Sciatic nerve (tissue), 2 donors: ENCODE data around the gene ENTREP3. TPM values are rescaled to one million over a fixed set of nuclear protein-coding genes. Genes with fewer than 3 reads are reported as not detected.
A peak's percentile ranks its signal among the peaks of the same experiment; 100 is the strongest.

Experiments
- ATAC-seq: fragments of 200-7000 bp; cut with Tn5 transposase; one replicate; pipeline ENCODE4 v1.9.1; 2020; ENCODE audit warnings: mild to moderate bottlenecking, moderate library complexity
- DNase-seq: peaks from one replicate; pipeline ENCODE4 v3.0.0-alpha.2; 2020; ENCODE audit warnings: low spot score
- intact Hi-C: fragments of 100-400 bp; cut with DNase I; formaldehyde crosslinking; loops from one replicate; pipeline ENCODE4 v1.14.2; 2022
- total RNA-seq: library from RNA; stranded (reverse); fragmentation: NEBNext Ultra II Directional; extraction: Animal tissue kit (Norgen Biotek cat#: 25700); gene quantifications from one replicate; pipeline ENCODE4 v1.2.1, GENCODE V29; 2021
- donor health status: DM: no; HTN: no; CAD: no.
- donor health status: DM: no; HTN: no; CAD: no.

ENTREP3 gene
- total RNA-seq, 1 donor from 2014 or later, result 28.4 TPM

DNA sequence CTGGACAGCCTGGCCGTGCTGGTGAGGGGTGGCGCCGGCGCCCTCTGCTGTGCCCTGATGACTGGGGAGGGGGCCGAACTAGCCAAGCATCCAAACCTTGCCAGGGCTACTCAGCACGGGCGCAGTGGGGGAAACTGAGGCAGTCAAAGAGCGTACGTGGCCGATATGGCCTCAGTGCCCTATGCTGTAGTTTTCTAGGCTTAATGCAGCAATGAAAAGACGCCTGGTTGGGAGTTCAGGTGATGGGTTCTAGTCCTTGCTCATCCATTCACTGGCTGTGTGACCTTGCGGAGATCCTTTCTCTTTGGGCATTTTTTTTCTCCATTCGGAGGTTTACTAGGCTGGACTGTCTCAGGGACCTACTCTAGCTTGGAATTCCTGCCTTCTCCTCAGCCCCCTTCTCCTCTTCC lies 46.0 kb downstream of the ENTREP3 start:
- intact Hi-C loops, result no loop called here
- no peak for ATAC-seq
- no peak for DNase-seq

DNA sequence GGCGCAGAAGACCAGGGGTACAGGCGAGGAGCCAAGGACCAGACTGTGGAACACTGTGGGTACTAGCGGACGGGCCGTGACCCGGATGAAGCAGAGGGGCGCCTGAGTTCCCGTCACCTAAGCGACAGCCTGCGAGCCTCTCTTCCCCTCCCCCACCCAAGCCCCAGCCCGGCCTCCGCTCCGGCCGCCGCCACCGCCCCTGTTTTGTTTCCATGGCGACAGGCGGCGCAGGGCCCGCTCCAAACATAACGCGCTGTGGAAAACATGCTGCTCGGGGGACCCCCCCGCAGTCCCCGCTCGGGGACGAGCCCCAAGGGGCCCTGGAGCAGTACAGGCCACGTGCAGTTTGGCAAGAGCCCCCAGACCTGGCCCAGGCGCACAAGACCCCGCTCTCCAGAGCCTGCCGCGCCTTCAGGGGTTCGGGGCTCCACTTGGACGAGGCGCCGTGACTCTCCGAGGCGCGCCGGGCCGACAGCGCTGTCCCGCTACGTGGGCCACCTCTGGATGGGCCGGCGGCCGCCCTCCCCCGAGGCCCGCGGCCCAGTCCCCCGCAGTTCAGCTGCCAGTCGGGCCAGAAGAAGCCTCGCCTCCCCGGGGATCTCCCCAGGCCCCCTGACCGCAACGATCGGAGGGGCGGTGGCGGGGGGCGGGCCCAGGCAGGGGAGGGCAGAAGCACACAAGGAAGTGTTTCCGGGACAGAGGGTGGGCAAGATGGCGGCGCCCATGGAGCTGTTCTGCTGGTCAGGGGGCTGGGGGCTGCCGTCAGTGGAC lies 46.6 kb downstream of the ENTREP3 start, which contains the start of gene MTX1:
TSS of gene MTX1 (plus strand) at position 155 of the 771 bp plus-strand sequence. CDS start at position 265, 110 bp downstream.
- ATAC-seq (peak; percentile 91), DNase-seq (peak; percentile 95)
- intact Hi-C loops, result no loop called here

DNA sequence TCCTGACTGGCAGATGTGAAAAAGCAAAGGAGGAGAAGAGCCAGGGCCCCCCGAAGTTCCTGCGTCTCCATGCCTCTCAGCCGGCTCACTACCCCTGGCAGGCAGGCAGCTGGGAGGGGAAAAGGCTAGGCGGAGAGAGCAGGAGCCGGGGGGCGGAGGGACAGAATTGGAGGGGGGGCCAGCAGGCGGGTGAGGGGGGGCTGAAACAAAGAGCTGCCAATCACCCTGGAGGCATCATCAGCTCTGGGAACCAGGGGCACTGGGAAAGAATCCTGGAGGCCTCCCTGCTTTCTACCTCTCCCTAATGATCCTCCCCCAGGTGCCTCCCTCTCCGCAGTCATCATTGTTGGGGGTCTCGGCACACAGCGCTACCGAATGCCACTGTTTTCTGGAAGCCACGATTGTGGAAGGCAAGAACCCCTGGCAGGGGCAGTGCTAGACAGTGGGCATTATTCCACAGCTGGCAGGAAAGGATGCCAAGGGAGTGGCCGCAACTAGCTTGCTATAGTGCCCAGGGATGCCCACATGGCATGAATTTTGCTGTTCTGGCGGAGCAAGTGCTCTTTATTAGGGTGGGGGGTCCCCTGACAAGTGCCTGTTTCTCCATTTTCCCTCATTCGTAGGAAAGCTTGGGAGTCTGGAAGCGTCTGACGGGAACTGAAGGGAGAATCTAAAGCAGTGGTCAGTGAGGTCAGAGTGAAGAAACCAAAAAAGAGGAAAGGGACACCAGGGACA lies 47.3 kb downstream of the ENTREP3 start, which contains the start of gene THBS3:
TSS of gene THBS3 (minus strand) at position 92 of the 735 bp plus-strand sequence. CDS start at position 71, 21 bp downstream.
- peak; percentile 78 for DNase-seq
- intact Hi-C loops, result no loop called here
- peak; percentile 62 for ATAC-seq

DNA sequence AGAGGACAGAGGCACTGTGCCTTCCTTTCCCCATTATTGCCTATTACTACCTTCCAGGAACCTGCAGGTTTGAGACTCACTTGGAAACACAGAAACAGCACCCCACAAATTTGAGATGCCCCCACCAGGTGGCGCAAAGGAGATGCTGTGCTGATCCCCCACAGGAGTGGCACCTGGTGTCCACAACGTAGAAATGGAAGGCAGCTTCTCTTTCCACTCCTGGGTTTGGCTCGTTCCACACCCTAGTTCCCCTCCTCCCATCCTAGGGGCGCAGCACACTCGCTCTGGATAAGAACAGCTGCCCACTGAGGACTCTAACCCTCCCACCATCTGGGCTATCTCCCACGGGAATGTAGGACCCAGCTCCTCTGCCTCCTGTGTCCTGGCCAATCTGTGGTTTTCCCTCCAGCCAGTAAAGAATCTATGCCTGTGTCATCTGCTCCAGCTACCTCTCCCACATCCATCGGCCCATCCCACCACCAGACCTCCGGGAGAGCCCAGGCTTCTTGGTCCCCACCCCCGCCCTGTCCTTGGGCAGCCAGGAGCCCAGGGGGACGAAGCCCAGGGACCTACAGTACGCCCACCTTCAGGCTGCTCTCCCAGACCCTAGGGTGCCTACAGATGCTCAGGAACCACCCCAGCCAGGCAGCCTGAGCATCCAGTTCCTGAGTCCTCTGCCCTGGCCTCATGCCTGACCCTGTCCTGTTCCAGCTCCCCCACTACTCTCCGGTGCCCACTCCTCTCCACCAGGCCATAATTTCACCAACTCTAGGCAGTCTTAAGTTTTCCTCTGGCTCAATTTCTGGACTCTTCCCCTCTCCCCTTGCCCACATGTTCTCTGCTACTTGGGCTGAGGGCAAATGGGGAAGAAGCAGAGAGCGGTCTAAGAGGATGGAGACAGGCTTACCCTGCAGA lies 48.1 kb downstream of the ENTREP3 start:
- ATAC-seq (peak; percentile 44), DNase-seq (peak; percentile 92)
- intact Hi-C loops, result no loop called here

DNA sequence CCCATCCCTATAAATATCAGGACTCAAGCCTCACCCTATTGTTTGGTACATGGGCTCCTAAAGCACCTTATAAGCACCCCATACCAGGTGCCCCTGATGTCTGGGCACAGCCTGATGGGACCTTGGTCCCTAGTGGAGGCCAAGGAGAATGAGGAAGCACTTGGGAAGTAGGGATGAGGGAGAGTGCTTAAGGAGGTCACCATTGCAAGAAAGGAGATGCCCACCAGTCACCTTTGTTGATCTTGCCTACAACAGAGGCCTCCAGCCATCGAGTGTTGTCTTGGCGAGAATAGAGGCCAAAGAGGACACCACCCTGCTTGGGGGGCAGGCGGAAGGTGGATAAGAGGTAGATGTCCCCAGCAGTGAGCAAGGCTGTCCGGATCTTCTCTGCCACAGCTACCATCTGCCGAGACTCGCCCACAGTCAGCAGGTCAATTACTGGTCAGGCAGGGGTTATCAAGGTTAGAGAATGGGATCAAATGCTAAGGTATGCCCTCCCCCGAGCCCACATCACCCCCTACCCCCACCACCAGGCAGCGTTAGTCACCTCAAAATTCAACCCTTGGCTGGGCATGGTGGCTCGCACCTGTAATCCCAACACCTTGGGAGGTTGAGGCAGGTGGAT lies 49.2 kb downstream of the ENTREP3 start:
- DNase-seq (no peak), ATAC-seq (no peak)
- intact Hi-C loops, result no loop called here

DNA sequence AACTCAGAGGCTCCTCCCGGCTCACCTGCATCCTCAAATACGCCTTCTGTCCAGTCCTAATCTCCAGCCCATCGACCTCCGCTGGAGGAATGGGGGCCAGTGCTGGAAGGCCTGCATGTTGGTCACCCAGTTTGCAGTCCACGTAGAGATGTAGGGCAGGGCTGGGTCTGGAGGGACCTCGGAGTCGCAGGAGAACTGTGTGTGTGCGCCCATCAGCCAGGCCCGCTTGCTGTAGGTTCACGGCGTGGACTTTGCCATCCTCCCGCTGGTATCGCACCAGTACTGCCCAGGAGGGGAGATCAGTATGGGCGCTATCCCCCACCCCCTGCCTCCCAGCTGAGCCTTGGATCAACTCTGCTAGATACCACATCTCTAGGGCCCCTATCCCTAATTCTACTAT lies 50.2 kb downstream of the ENTREP3 start:
- ATAC-seq (no peak), DNase-seq (no peak)
- intact Hi-C loops, result no loop called here

DNA sequence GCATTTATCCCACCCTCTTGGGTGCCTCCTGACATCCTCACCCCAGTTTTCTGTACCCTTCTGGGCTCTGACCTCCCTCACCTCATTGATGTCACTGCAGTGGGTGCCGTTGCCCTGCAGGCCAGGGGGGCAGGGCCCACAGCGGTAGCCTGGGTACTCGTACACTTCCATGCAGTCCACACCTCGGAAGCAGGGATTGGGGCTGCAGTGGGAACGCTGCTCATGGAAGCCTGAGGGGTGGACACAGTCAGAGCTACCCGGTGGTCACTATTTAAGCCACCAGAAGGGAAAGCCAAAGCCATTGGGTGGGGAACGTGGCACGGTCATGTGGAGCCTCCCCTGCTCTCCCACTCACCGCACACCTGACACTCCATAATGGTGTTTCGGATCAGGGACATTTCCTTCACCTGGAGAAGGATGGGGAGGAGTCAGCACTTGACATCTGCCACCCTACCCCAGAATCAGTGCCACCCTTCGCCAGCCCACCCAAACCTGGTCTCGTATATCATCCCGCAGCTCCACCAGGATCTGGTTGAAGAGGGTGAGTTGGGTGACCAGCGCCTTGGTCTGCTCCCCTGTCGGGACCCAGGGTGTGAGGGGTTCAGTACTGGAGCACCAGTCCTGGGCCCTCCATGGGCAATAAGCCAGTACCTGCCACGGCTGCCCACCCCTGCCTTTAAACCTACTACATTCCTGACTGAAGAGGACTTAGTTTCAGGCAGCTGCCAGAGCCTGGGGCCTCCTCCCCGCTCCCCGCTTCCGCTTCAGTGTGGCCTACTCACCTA lies 52.4 kb downstream of the ENTREP3 start:
- no peak for DNase-seq
- intact Hi-C loops, result no loop called here

DNA sequence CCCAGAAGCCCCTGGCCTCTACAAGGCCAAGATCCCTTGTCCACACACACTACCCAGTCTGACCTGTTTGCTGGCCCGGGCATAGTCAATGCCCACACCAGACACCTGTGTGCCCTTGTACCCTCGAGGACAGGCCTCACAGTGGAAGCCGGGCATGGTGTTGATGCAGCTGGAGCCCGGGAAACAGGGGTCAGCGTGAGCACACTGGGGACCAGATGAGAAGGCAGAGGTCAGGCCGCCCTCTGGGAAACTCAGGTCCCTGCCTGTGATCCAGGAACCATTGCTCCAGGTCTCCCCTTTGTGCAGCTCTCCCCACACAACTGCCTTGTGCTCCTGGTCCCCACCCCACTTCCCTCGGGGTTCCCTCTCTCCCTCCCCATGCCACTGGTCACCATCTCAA lies 53.1 kb downstream of the ENTREP3 start:
- DNase-seq (no peak), ATAC-seq (no peak)
- intact Hi-C loops, result no loop called here

More for the DNA sequence above, 52.4 kb downstream of the ENTREP3 start:
- no peak for ATAC-seq

DNA sequence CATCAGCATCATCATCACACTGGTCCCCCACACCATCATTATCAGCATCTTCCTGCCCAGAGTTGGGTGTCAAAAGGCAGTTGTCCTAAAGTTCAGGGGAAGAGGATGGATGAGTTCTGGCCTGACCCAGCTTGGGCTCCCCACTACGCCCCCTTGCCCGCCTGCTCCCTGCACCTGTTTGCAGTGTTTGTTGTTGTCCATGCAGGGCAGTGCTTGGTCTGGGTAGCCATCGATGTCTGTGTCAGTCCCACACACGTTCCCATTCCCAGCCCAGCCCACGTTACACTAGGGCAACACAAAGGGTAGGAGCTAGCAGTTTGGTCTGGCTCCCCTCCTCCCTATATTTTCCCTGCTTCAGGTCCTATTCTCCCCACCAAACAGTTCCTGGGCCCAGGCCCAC lies 54.4 kb downstream of the ENTREP3 start:
- intact Hi-C loops, result no loop called here
- ATAC-seq (no peak), DNase-seq (no peak)

DNA sequence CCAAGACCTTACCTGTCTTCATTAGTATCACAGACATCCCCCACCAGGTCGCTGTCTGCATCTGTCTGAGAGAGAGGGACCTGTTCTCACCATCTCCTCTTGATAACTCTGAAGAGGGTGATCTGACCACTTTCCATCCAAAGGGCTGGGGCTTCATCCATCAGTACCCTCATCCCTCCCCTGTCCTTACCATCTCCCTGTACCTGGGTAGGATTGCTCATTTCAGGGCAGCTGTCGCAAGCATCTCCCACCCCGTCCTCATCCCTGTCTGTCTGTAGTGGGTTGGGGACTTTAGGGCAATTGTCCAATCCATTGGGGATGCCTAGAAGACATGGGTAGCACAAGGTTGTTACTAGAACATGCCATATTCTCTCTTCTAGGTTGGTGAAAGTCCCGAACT lies 55.5 kb downstream of the ENTREP3 start:
- intact Hi-C loops, result no loop called here
- ATAC-seq, result no peak
- DNase-seq, result no peak

DNA sequence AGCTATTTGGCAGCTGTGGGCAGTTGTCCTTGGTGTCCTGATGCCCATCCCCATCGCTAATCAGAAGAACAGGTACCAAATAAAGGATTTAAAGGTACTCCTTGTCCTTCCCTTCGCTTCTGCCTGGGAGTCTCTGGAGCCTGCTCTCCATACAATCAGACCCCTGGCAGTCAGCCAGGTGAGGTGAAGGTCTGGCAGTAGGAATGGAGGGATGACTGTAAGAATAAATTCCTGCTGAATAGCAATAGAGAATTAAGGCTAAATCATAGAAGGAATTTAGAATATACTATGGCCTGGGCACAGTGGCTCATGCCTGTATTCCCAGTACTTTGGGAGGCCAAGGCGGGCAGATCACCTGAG lies 56.8 kb downstream of the ENTREP3 start:
- DNase-seq (no peak), ATAC-seq (no peak)
- intact Hi-C loops, result no loop called here

DNA sequence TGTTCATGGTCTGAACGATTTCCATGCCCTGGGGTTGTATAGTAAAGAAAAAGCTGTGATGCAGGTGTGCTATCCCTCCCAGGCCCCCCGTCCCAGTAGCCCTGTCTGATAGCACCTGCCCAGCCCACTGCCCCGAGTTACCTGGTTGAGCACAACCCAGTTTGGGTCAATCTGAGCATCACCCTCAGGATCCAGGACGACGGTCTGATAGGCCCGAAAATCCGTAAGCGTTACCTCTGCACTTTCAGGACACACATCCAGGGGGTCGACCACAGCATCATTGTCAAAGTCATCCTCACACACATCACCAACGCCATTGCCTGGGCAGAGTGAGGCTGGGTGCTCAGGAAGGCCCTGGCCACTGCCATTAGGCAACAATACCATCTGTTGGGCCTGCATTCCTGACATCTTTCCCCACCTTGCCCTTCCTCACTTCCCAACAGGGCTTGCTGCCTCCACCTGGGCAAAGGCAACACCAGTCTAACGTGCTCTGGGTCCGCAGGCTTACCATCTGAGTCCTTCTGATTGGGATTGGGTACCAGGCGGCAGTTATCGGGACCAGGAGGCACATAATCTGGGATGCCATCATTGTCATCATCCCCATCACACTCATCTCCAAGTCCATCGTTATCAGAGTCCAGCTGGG lies 57.3 kb downstream of the ENTREP3 start:
- DNase-seq (peak; percentile 54), ATAC-seq (no peak)
- intact Hi-C loops, result no loop called here

Other genes starting within 250 kb of the ENTREP3 start
- gene DCST2, start 221.7 kb downstream of the ENTREP3 start, total RNA-seq, result 5.5 TPM
- 0.31 TPM for gene DCST1, start 221.7 kb downstream of the ENTREP3 start, total RNA-seq
- 147 TPM for gene ADAM15, start 204.2 kb downstream of the ENTREP3 start, total RNA-seq
- 3.1 TPM for gene EFNA4, start 191.7 kb downstream of the ENTREP3 start, total RNA-seq
- gene EFNA3, start 176.6 kb downstream of the ENTREP3 start, total RNA-seq, result 2.4 TPM
- gene EFNA1, start 127.6 kb downstream of the ENTREP3 start, total RNA-seq, result 49.0 TPM
- 20.8 TPM for gene SLC50A1, start 119.6 kb downstream of the ENTREP3 start, total RNA-seq
- gene DPM3, start 115.0 kb downstream of the ENTREP3 start, total RNA-seq, result 75.3 TPM
- 162 TPM for gene KRTCAP2, start 82.2 kb downstream of the ENTREP3 start, total RNA-seq
- 4.8 TPM for gene TRIM46, start 81.6 kb downstream of the ENTREP3 start, total RNA-seq
- 58.8 TPM for gene THBS3, start 47.6 kb downstream of the ENTREP3 start, total RNA-seq
- 20.0 TPM for gene MTX1, start 46.8 kb downstream of the ENTREP3 start, total RNA-seq
- 44.0 TPM for gene SCAMP3, start 6.9 kb upstream of the ENTREP3 start, total RNA-seq
- gene CLK2, start 18.0 kb upstream of the ENTREP3 start, total RNA-seq, result 57.8 TPM
- gene HCN3, start 22.0 kb upstream of the ENTREP3 start, total RNA-seq, result 8.0 TPM
- not detected for gene PKLR, start 46.0 kb upstream of the ENTREP3 start, total RNA-seq
- 160 TPM for gene FDPS, start 53.4 kb upstream of the ENTREP3 start, total RNA-seq
- gene RUSC1, start 65.4 kb upstream of the ENTREP3 start, total RNA-seq, result 43.3 TPM